Activated naive CD8-positive, alpha-beta T cell treated with anti-CD3 and anti-CD28 coated beads, Interleukin-2, amount 50 U/mL, for 24 hours (primary cell): ENCODE data around the gene PEPD.

Experiments
- ATAC-seq: fragments of 150-1000 bp; cut with Tn5 transposase; one replicate; pipeline ENCODE4 v1.10.0; 2021
- DNase-seq: peaks from one replicate; pipeline ENCODE4 v3.0.0; 2021
- H3K27ac Mint-ChIP-seq: one replicate; pipeline ENCODE4 v1.8.0; 2021; ENCODE audit warnings: mild to moderate bottlenecking, mixed read lengths
- H3K27me3 Mint-ChIP-seq: one replicate; pipeline ENCODE4 v1.8.0; 2021; ENCODE audit warnings: mixed read lengths
- H3K36me3 Mint-ChIP-seq: one replicate; pipeline ENCODE4 v1.8.0; 2021; ENCODE audit warnings: low read depth, mixed read lengths
- H3K4me1 Mint-ChIP-seq: one replicate; pipeline ENCODE4 v1.8.0; 2021; ENCODE audit warnings: mixed read lengths
- H3K4me3 Mint-ChIP-seq: one replicate; pipeline ENCODE4 v1.8.0; 2021; ENCODE audit warnings: mild to moderate bottlenecking, moderate library complexity, mixed read lengths
- H3K9me3 Mint-ChIP-seq: one replicate; pipeline ENCODE4 v1.8.0; 2021; ENCODE audit warnings: mixed read lengths

PEPD gene

DNA sequence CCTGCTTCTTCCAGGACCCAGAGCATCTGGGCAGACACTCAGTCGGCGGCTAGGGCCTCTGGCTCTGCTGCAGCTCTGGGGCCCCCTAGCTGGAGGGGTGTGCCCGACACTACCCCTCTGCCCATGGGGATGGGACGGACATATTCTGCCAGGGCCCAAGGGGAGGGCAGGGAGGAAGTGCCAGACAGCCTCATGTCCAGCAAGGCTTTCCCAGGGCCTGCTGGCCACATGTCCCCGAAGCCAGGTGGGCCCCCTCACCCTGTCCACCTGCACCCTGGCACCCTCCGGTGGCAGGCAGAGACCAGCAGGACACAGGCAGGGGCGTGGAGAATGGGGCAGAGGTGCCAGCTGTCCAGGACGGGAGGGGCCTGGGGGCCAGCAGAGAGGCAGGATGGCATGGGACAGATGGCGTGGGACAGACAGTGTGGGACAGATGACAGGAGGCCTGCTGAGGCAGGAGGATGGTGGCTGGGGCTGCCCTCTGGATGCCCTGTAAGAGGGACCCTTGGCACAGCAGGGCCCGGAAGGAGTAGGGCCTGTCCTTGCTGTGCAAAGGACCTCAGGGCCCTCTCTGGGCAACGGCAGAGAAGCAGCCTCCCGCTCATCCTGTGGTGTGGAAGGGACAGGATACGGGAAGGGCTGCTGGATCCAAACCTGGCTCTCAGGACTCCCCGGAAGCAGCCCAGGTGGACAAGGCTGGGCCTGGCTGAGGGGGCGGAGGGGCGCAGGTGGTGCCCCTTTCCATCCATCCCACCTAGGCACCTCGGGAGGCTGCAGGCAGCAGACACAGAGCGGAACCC, 119.0 kb downstream of the PEPD start:
- no peaks in the 10 kb centered on the region for H3K9me3 Mint-ChIP-seq
- H3K4me3 Mint-ChIP-seq, result no peak overlapping the region
- no peak overlapping the region for H3K27ac Mint-ChIP-seq
- ATAC-seq, result no peak
- DNase-seq, result no peak
- H3K36me3 Mint-ChIP-seq, result no peaks in the 10 kb centered on the region
- H3K27me3 Mint-ChIP-seq, result no peaks in the 10 kb centered on the region
- H3K4me1 Mint-ChIP-seq, result no peaks in the 10 kb centered on the region

DNA sequence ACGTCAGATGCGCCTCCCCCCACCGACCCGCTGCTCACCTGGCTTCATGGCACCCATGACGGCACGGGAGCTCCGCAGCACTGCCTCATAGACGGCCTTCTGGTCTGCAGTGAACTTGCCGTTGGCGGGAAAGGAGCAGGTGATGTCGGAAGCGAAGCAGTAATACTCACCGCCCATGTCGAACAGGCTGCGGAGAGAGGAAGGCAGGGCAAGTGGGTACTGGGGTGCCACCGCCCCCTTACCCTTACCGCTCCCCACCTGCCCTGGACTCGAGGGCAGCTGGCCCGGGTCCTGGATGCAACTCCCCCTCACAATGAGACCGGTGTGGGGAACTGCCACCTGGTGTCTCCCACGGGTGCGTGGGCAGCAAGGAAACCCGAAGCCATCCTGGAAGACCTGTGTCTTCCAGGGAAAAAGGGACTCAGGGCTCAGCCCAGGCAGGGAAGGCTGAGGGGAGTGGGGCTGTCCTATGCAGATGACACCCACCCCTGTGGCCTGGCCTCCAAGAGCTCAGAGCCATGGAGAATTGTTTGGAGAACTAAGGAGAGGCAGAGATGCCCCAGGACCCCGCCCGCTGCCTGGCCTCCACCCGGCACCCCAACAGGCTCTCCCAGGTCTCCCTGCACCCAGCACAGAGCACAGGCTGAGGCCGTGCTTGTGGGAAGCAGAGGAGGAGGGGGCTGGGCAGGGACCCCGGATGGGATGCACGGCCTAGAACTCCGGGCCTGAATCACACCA, 119.7 kb downstream of the PEPD start:
- Mint-ChIP-seq H3K4me3 (no peak overlapping the region), H3K36me3 (no peaks in the 10 kb centered on the region), H3K4me1 (no peaks in the 10 kb centered on the region), H3K27me3 (no peaks in the 10 kb centered on the region), H3K9me3 (no peaks in the 10 kb centered on the region), H3K27ac (no peak overlapping the region)
- ATAC-seq, result no peak
- no peak for DNase-seq

DNA sequence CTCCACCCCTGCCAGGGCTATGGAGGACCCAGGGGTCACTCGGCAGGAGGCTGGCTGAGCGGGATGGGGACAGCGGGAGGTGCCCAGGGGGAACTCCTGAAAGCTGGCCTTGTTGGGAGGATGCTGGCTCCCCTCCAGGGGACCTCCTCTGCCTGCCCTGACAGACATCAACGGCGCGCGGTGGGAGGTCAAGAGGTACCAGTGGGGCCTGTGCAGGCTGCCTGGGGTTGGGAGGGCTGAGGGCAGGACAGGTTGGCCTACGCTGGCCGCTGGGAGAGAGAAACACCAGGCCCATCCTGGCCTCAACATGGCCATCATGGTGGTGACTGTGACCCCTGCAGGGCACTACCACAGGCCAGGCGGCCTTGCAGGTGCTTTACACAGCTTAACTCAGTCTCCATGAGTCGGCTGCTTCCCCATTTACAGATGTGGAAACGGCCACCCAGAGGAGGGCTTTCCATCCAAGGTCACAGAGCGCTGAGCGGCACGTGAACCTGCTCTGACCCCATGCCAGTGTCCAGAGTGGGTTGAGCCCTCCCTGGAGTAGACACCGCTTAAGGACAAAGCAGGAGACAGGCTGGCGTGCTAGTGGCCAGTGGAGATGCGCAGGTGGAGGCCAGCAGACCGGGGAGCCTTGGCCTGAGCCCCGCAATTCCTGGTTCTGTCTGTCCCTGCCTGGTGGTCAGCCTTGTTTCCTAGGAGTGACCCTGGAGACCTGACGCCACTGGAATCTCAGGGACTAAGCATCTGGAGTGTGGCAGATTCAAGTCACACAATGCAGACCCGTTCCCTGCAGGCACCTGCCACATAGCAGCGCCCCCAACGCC, 120.5 kb downstream of the PEPD start:
- Mint-ChIP-seq H3K4me3 (no peak overlapping the region), H3K27ac (no peak overlapping the region), H3K4me1 (no peaks in the 10 kb centered on the region), H3K9me3 (no peaks in the 10 kb centered on the region), H3K27me3 (no peaks in the 10 kb centered on the region), H3K36me3 (no peaks in the 10 kb centered on the region)
- no peak for DNase-seq
- no peak for ATAC-seq

DNA sequence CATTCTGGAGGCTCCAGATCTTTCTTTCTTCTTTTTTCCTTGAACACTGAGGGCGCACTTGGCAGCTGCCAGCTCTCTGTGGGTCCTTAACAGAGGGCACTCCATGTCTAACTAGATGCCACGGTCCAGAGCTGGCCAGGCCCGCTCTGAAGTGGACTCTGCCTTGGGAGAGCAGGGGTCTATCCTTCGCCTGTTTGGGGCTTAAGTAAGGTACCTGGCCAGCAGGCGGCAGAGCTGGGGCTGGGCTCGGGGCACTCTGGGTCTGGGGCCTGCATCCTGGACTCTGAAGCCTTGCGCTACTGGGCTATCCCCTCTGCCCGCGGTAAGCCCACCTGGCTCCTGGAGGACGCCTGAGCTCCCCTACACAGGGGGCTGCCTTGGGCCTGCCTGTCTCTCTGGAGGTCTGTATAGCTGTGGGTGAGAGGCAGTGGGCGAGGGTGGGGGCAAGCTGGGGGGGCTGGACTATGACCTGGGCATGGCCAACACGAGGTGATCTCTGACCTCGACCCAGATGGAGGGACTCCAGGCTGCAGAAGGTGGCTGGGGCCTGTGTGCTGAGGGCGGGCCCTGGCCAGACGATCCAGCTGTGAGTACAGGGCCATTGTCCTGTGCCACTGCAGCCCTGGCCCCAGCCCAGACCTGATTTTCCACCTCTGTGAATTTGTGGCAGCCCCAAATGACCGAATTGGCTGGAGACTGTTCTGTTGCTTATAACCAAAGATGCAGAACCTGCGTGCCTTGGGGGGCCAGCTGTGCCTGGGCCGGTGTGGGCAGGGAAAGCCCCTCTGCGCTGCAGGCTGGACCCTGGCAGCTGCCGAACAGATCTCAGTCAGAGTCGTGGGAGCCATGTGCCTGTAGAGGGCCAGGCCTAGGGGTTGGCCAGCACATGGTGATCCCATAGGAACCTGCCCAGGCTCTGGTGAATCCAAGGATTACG, 121.6 kb downstream of the PEPD start:
- ATAC-seq (no peak), DNase-seq (no peak)
- Mint-ChIP-seq H3K9me3 (no peaks in the 10 kb centered on the region), H3K36me3 (no peaks in the 10 kb centered on the region), H3K4me1 (no peaks in the 10 kb centered on the region), H3K4me3 (no peak overlapping the region), H3K27ac (no peak overlapping the region), H3K27me3 (no peaks in the 10 kb centered on the region)

DNA sequence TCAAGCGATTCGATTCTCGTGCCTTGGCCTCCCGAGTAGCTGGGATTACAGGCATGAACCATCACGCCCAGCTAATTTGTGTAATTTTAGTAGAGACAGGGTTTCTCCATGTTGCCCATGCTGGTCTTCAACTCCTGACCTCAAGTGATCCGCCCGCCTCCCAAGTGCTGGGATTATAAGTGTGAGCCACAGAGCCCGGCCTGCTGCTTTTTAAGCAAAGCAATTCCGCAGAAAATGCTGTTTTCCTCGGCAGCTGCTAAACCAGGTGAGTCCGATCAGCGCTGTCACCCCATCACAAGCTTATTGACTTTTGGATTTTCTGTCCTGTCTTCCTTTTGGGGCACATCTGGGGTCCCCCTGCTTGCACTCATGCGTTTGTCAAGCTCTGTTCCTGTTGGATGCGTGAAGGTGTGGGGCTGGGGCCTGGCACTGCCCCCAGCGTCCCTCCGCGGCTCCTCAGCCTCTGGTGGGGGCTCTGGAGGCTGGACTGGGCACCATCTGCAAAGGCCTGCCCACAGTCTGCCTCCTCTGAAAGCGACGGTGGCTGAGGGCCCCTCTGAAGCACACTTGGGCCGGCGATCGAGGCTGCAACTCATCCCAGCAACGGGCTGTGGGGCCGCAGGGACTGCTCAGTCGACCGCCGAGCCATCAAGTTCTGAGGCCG, 122.4 kb downstream of the PEPD start:
- H3K4me1 Mint-ChIP-seq, result no peaks in the 10 kb centered on the region
- DNase-seq (no peak), ATAC-seq (no peak)
- H3K4me3 Mint-ChIP-seq, result no peak overlapping the region
- H3K27me3 Mint-ChIP-seq, result no peaks in the 10 kb centered on the region
- H3K27ac Mint-ChIP-seq, result no peak overlapping the region
- H3K36me3 Mint-ChIP-seq, result no peaks in the 10 kb centered on the region
- H3K9me3 Mint-ChIP-seq, result no peaks in the 10 kb centered on the region

DNA sequence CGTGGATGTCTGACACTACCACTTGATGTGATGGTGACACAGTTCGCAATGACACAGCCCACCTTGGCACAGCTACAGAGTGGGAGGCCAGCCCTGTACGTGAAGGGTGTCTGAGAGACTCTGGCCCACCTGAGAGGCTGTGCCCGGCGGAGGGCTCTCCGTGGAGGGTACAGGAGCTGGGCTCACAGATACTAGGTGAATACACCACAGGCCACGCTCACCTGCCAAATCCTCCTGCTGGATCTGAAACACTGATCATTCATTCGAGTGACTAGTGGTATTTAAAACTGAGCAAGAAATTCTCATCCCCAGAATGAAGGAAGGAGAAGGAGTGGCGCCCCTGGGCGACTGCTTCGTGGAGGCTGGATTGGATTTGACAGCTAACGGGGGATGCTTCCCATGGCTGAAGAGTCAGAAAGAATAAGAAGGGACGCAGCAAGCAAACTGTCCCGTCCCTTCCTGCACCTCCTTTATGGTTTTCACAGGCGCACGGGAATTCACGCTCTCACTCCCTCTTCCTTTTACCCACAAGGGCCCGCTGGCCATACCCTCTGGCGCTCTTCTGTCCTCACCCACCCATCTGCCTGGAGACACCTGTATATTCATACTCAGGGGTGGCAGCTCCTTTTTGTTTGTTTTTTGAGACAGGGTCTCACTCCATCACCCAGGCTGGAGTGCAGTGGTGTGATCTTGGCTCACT, 123.1 kb downstream of the PEPD start:
- ATAC-seq (no peak), DNase-seq (no peak)
- Mint-ChIP-seq H3K9me3 (no peaks in the 10 kb centered on the region), H3K4me1 (no peaks in the 10 kb centered on the region), H3K27me3 (no peaks in the 10 kb centered on the region), H3K4me3 (no peak overlapping the region), H3K27ac (no peak overlapping the region), H3K36me3 (no peaks in the 10 kb centered on the region)

DNA sequence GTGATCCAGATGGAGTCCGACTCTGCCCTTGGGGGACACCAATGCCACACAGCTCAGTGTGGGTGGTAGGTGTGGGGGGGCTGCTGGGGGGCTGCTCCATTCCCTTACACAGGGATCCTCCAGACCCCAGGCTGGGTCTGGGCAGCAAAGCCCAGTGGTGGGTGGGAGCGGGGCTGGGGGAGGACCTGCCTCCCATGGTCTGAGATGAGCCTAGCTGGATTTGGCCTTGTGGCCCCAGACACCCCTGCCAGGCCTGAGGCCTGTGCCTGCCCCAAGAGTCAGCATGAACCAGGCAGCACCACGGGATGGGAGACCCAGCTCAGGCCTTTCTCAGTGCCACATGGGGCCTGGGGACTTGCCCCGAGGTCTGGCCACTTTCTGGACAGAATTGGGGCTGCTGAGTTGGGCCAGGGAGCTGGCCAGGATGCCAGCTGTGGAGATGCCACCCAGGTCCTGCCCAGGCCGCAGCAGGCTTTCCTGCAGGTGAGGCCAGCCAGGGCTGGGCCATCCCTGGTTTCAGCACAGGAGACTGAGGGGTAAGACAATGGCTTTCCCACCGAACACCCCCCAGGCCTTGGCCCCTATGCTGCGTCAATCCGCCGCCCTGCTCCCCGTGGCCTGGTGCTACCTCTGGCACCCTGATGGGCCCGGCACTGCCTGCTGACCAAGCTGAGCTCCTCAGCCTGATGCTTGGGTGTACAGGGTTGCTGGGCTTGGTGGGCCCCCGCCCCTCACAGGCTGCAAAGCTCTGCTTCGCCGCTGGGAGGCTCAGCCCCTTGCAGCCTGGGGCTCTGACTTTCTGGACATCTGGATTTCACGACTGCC, 123.8 kb downstream of the PEPD start:
- Mint-ChIP-seq H3K4me1 (no peaks in the 10 kb centered on the region), H3K27ac (no peak overlapping the region), H3K4me3 (no peak overlapping the region), H3K36me3 (no peaks in the 10 kb centered on the region), H3K27me3 (no peaks in the 10 kb centered on the region), H3K9me3 (no peaks in the 10 kb centered on the region)
- DNase-seq (no peak), ATAC-seq (no peak)

DNA sequence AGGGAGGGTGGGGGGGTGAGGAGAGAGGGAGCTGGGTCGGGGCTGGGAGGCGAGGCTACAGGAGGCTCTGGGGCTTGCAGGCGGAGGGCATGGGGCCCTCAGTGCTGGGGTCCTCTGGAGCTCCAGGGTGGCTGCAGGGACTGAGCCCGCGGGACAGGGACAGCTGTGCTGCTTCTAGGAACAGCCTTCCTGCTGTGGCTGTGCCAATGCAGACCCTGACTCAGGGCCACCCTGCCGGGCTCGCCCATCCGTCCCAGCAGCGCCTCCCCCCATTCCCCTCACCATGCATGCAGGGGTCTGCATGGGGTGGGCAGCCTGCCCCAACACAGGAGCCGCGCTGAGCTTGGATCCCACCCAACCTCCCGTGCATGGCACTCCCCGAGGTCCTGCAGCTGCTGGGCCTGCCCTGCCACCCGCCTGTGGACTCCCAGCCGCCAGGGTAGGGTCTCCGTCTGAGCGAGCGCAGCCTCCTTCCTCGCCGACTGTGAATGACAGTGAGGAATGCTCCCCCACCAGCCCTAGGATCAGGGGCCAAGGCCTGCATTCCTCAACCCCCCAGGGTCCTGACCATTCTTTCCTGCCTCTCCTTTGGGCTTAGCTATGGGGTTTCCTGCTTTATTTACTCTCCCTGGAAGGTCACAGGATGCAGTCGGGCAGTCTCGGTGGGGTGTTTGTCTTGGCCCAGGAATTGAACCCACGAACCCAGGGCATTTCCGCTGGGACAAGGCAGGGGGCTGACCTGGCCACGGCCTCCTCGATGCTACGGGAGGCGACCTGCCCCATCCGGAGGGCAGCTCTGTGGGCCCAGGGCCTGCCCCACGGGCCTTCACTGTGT, 124.7 kb downstream of the PEPD start:
- Mint-ChIP-seq H3K27me3 (no peaks in the 10 kb centered on the region), H3K4me1 (no peaks in the 10 kb centered on the region), H3K27ac (no peak overlapping the region), H3K9me3 (no peaks in the 10 kb centered on the region), H3K4me3 (no peak overlapping the region), H3K36me3 (no peaks in the 10 kb centered on the region)
- DNase-seq, result no peak
- no peak for ATAC-seq

DNA sequence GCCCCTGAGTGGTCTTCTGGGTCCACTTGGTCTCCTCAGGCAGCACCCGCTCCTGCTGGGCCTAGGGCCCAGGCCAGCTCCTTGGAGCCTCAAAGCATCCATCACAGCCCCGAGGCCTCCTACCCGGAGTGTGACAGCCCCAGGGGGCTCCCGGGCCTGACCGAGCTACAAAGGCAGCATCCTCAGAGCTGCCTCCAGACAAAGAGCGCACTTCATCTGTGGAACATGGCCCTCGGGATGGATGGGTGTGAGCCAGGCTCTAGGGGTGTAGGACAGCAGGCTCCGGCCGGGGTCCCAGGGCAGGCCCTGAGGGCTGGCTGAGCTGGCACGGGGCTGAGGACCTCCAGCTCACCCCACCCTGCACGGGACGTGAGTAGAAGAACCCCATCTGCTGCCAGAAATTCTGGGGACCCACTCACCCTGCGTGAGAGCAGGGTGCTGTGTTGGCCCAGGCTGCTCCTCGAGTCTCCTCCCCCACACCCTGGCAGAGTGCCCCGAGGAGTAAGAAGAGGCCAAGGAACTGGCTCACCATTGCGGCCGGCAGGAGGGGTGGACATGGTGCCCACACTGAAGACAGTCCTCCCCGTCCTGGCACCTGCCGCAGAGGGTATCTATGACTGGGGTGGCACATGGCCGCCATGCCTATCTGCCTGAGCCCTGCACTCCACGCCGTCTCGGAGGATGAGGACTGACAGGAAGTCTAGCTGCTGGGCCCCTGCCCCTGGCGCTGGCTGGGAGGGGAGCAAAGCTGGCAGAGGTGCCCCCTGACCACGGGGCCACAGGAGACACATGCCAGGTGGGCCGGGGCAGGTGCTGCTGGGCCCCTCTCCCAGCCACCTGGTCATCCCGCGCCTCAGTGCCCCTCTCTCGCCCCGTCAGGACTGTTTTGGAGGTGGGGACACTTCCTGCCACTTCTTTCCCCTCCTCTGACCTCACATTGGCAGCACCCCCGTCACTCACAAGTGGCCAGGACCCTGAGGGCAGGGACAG, 125.7 kb downstream of the PEPD start:
- Mint-ChIP-seq H3K4me3 (no peak overlapping the region), H3K4me1 (no peaks in the 10 kb centered on the region), H3K27me3 (no peaks in the 10 kb centered on the region), H3K27ac (no peak overlapping the region), H3K36me3 (no peaks in the 10 kb centered on the region), H3K9me3 (no peaks in the 10 kb centered on the region)
- ATAC-seq (no peak), DNase-seq (no peak)

DNA sequence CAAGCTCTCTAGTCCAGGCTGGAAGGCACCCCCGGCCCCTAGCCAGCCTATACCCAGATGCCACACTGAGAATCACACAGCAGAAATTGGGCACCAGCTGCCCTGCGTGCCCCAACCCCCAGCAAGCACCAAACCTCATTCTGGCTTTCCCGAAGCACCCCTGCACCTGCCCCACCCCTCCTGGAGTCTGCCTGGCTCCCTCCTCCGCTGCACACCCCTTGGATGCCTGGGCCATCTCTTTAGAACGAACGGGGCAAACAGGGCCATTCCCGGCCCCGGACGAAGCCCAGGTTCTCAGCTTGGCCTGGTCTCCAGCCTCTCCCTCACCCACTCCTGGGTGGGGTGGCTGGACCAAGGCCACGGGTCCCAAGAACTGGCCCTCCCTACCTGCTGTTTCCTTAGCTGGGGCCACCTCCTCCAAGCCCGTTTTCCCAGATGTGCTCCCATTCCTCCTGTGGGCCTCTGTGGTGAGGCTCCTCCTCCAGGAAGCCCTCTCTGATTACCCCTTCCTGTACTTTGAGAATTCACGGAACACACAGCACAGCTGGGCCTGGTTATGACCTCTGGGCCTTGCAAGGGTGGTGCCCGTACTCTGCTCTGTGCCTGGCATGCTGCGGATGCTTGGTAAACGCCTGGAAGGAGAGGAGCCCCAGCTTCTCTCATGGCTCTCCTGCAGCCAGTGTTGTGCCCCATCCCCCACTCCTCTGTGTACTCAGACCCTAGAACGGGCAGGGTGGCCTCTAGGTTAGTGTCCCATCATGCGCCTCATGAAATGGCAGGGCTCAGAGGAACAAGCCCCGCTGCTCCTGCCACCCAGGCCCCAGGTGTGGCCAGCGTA, 126.6 kb downstream of the PEPD start:
- no peaks in the 10 kb centered on the region for H3K9me3 Mint-ChIP-seq
- H3K4me1 Mint-ChIP-seq, result no peaks in the 10 kb centered on the region
- no peaks in the 10 kb centered on the region for H3K36me3 Mint-ChIP-seq
- ATAC-seq, result no peak
- H3K4me3 Mint-ChIP-seq, result no peak overlapping the region
- no peak for DNase-seq
- no peak overlapping the region for H3K27ac Mint-ChIP-seq
- no peaks in the 10 kb centered on the region for H3K27me3 Mint-ChIP-seq
